PFSK-1 (cell line): ENCODE results near the gene FRMD4A.
A peak's percentile ranks its signal among the peaks of the same experiment; 100 is the strongest.

Source experiments
- FOXP2 ChIP-seq: optimal IDR thresholded peaks from 2 replicates; pipeline ENCODE3; 2011; ENCODE audit warnings: borderline replicate concordance, control low read depth, inconsistent platforms; ENCODE audit not compliant: insufficient read depth; ENCODE audit errors: extremely low read length, extremely low read depth
- POLR2AphosphoS5 ChIP-seq: IDR thresholded peaks from 2 replicates; pipeline ENCODE4 v1.6.1; 2012; ENCODE audit warnings: low read depth, mild to moderate bottlenecking, control low read depth, low read length, moderate library complexity
- SIN3A ChIP-seq: IDR thresholded peaks from 2 replicates; pipeline ENCODE4 v1.6.1; 2012; ENCODE audit warnings: mild to moderate bottlenecking, low read length, moderate library complexity, borderline replicate concordance; ENCODE audit not compliant: insufficient read depth
- TAF1 ChIP-seq: IDR thresholded peaks from 2 replicates; pipeline ENCODE4 v1.6.1; 2012; ENCODE audit warnings: low read length, control low read depth, borderline replicate concordance; ENCODE audit not compliant: insufficient read depth
- TF ChIP-seq, protein P1 (sequence below), 2 experiments: IDR thresholded peaks; 2 replicates each; pipeline versions ENCODE4 v1.6.1 to v1.8.0; 2011 to 2012; ENCODE audit warnings: low read depth in 2 of 2, low read length in 2 of 2, control low read depth in 1 of 2, inconsistent platforms in 1 of 2, mild to moderate bottlenecking in 1 of 2, moderate library complexity in 1 of 2; ENCODE audit not compliant: insufficient read depth in 1 of 2

Gene FRMD4A

GRCh38 chr10:13885238-13885990, 445.3 kb downstream of the FRMD4A start:
- TF ChIP-seq, protein P1, sequence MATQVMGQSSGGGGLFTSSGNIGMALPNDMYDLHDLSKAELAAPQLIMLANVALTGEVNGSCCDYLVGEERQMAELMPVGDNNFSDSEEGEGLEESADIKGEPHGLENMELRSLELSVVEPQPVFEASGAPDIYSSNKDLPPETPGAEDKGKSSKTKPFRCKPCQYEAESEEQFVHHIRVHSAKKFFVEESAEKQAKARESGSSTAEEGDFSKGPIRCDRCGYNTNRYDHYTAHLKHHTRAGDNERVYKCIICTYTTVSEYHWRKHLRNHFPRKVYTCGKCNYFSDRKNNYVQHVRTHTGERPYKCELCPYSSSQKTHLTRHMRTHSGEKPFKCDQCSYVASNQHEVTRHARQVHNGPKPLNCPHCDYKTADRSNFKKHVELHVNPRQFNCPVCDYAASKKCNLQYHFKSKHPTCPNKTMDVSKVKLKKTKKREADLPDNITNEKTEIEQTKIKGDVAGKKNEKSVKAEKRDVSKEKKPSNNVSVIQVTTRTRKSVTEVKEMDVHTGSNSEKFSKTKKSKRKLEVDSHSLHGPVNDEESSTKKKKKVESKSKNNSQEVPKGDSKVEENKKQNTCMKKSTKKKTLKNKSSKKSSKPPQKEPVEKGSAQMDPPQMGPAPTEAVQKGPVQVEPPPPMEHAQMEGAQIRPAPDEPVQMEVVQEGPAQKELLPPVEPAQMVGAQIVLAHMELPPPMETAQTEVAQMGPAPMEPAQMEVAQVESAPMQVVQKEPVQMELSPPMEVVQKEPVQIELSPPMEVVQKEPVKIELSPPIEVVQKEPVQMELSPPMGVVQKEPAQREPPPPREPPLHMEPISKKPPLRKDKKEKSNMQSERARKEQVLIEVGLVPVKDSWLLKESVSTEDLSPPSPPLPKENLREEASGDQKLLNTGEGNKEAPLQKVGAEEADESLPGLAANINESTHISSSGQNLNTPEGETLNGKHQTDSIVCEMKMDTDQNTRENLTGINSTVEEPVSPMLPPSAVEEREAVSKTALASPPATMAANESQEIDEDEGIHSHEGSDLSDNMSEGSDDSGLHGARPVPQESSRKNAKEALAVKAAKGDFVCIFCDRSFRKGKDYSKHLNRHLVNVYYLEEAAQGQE (IDR thresholded peaks at IDR 0.05; ENCODE audit: insufficient read depth in 1 of 2, low read depth in 2 of 2, low read length in 2 of 2), result no peak
- TF ChIP-seq POLR2AphosphoS5 (no peak), FOXP2 (no peak), SIN3A (no peak), TAF1 (no peak)

DNA sequence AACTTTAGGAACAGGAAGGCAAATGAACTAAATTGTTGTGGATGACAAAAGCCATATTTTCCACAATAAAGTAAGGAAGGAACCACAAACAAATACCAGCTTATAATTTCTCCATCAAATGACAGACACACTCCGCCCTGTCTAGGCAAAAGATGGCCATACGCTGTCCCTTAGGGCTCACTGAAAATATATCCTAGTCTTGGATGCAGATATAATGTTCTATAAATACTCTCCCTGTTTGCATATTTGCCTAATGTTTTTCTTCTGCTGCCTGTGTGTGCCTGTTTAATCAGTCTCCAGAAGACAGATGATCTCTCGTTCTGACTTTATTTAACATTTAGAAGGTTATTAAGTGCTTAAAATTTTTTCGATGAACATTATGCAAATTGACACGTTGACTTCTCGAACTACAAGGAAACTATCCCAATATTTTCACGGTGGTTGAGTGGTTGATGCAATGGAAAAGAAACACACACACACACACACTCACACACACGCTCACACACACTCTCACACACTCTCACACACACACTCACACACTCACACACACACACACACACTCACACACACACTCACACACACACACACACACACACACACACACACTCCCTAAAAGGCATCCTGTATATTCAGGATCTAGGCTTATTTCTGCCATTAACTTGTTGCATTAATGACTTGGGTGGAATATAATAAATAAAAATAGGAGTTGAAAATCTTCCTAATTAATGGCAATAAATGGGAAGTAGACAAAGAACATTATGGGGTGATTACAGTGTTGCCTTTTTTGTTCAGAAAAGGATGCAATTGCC, 446.9 kb downstream of the FRMD4A start:
- TF ChIP-seq FOXP2, result no peak
- TF ChIP-seq, protein P1 (IDR thresholded peaks at IDR 0.05; ENCODE audit: insufficient read depth in 1 of 2, low read depth in 2 of 2, low read length in 2 of 2), result no peak
- TF ChIP-seq POLR2AphosphoS5, result no peak
- TF ChIP-seq TAF1, result no peak
- no peak for TF ChIP-seq SIN3A

GRCh38 chr10:13882119-13882711, 448.5 kb downstream of the FRMD4A start:
- TF ChIP-seq SIN3A, result peak; percentile 45; the same call in 1 of the 2 replicates
- TF ChIP-seq TAF1, result no peak

GRCh38 chr10:13880760-13881159, 450.0 kb downstream of the FRMD4A start:
- TF ChIP-seq, protein P1 (IDR thresholded peaks at IDR 0.05; ENCODE audit: insufficient read depth in 1 of 2, low read depth in 2 of 2, low read length in 2 of 2), result no peak
- TF ChIP-seq TAF1 (no peak), FOXP2 (no peak), POLR2AphosphoS5 (no peak), SIN3A (no peak)

DNA sequence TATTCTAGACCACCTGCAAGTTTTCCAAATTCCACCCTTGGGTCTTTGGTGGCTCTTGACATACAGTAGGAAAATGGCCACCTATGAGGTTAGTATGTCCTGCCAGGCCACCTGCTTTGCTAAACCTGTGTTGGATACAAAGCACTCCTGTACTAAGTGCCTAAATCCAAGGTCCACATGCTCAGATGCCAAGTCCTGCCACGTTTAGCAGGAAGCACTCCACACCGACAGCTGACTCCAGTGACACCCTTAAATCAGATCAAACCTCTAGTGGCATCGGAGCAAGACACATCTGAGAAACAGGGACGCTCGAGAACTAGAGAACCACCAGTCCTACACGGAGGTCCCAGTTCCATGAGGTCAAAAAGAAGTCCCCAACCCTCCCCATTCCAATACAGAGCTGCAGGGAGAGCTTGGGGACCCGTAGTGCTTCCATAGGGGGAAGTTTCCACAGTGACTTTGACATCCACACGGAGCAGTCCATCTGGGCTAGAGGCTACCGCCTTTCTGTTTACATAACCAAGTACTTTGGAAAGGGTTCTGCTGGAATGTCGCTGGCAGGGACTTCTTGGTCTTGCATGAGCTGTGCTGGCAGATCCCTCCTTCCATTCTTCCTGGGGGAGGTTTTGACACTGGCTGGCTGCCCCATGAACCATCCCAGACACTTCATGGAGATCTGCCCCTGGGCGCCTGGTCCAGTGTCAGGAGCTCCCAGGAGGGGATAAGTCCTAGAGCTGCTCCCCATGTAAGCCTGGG, 453.4 kb downstream of the FRMD4A start:
- TF ChIP-seq, protein P1 (IDR thresholded peaks at IDR 0.05; ENCODE audit: insufficient read depth in 1 of 2, low read depth in 2 of 2, low read length in 2 of 2), result no peak
- no peak for TF ChIP-seq FOXP2
